ENCODE data around the gene NDUFS6.

- TF ChIP-seq GATA2 (IDR thresholded peaks at IDR 0.05; ENCODE audit: low read depth, low read length) (no peak), GATA3 (IDR thresholded peaks at IDR 0.05; ENCODE audit: low read depth, low read length) (no peak)
Measured at GRCh38 chr5:1781107-1781506, 20.1 kb upstream of the NDUFS6 start.

Measured in SH-SY5Y (cell line).